Gastrocnemius medialis (tissue), 4 donors: ENCODE results near the gene UNC5C. TPM values are rescaled to one million over a fixed set of nuclear protein-coding genes. Genes with fewer than 3 reads are reported as not detected.

Experiments used
- ATAC-seq, 2 donors: fragments of 150-250 bp; one replicate each; pipeline ENCODE4 v1.9.1; 2016
- DNase-seq, 2 donors: peaks; one replicate each; pipeline ENCODE4 v3.0.0-alpha.2; 2019
- H3K27ac ChIP-seq, 4 donors: fragments of 200-600 bp; sonication (generic); 1 replicate in 1 of 4; 2 replicates in 3 of 4; pipeline ENCODE4 v1.5.1; 2016 to 2018; ENCODE audit warnings: mild to moderate bottlenecking in 2 of 4, moderate library complexity in 1 of 4
- H3K27me3 ChIP-seq, 3 donors: fragments of 200-600 bp; sonication (generic) in 2 of 3; 1 replicate in 1 of 3; 2 replicates in 2 of 3; pipeline versions ENCODE4 v1.5.1 to v1.6.0; 2016 to 2019; ENCODE audit warnings: mild to moderate bottlenecking in 1 of 3, moderate library complexity in 1 of 3
- H3K36me3 ChIP-seq, 2 donors: fragments of 200-600 bp; sonication (generic) in 1 of 2; one replicate each; pipeline ENCODE4 v1.5.1; 2017 to 2018
- H3K4me1 ChIP-seq, 2 donors: fragments of 200-600 bp; sonication (generic) in 1 of 2; one replicate each; pipeline ENCODE4 v1.5.1; 2016 to 2017; ENCODE audit warnings: mild to moderate bottlenecking in 2 of 2
- H3K4me3 ChIP-seq, 4 donors: fragments of 200-600 bp; sonication (generic) in 3 of 4; 1 replicate in 1 of 4; 2 replicates in 3 of 4; pipeline ENCODE4 v1.5.1; 2016 to 2019; ENCODE audit warnings: mild to moderate bottlenecking in 2 of 4
- H3K9me3 ChIP-seq, 3 donors: fragments of 200-600 bp; sonication (generic) in 2 of 3; 1 replicate in 1 of 3; 2 replicates in 2 of 3; pipeline ENCODE4 v1.5.1; 2016 to 2019
- CTCF ChIP-seq, 5 experiments: fragments of 450-650 bp in 3 of 5; fragments of 200-600 bp in 2 of 5; sonication (generic) in 2 of 5; IDR thresholded peaks in 4 of 5; conservative IDR thresholded peaks in 1 of 5; 1 replicate in 4 of 5; 2 replicates in 1 of 5; pipeline ENCODE4 v1.5.1; 2016 to 2019; ENCODE audit warnings: antibody characterized with exemption in 5 of 5, mild to moderate bottlenecking in 3 of 5, moderate library complexity in 3 of 5
- POLR2A ChIP-seq, 2 donors: fragments of 450-650 bp; IDR thresholded peaks; one replicate each; pipeline ENCODE4 v1.6.1; 2017; ENCODE audit warnings: antibody characterized with exemption in 2 of 2, mild to moderate bottlenecking in 2 of 2, moderate library complexity in 2 of 2
- in situ Hi-C, 4 donors: fragments of 200-750 bp; cut with MboI; loops; one replicate each; pipeline versions ENCODE4 v1.15.0 to v1.8.0; 2017; ENCODE audit warnings: low sequenced_read_pairs in 4 of 4
- intact Hi-C: fragments of 100-400 bp; cut with DNase I; formaldehyde crosslinking; loops from one replicate; pipeline ENCODE4 v1.15.1; 2023; ENCODE audit warnings: low total_unique reads
- total RNA-seq, 4 donors: library from RNA; depleted of rRNA; stranded (reverse); fragments of >200 nt; gene quantifications; one replicate each; pipeline versions ENCODE4 v1.1.0 to v1.2.3, GENCODE V29; 2016

The UNC5C gene
- total RNA-seq, 4 donors from 2014 or later, result 0.07 to 0.33 (median 0.23) TPM; not detected in 1

- H3K4me1 ChIP-seq, result no peaks in the 10 kb centered on the region
- intact Hi-C loops, result no loop called here
These were observed 391.2 kb downstream of the UNC5C start for GRCh38 chr4:95157596-95157995.

GRCh38 chr4:95156452-95156765 lies 392.4 kb downstream of the UNC5C start:
- no peak overlapping the region for H3K27ac ChIP-seq
- H3K27me3 ChIP-seq, result no peaks in the 10 kb centered on the region
- no peaks in the 10 kb centered on the region for H3K36me3 ChIP-seq
- in situ Hi-C loops, result no loop called here
- no peak overlapping the region for H3K4me3 ChIP-seq
- DNase-seq (no peak), ATAC-seq (no peak)
- intact Hi-C loops, result no loop called here
- no peak for TF ChIP-seq CTCF (IDR thresholded peaks at IDR 0.05 in 4 of 5, conservative IDR thresholded peaks at IDR 0.05 in 1 of 5)
- no peak for TF ChIP-seq POLR2A (IDR thresholded peaks at IDR 0.05)
- no peaks in the 10 kb centered on the region for H3K9me3 ChIP-seq
- H3K4me1 ChIP-seq, result no peaks in the 10 kb centered on the region

More at GRCh38 chr4:95157596-95157995, 391.2 kb downstream of the UNC5C start:
- DNase-seq (no peak), ATAC-seq (no peak)
- no peak overlapping the region for H3K27ac ChIP-seq
- no peaks in the 10 kb centered on the region for H3K27me3 ChIP-seq
- H3K4me3 ChIP-seq, result no peak overlapping the region
- no peaks in the 10 kb centered on the region for H3K36me3 ChIP-seq
- in situ Hi-C loops, result no loop called here
- TF ChIP-seq CTCF (IDR thresholded peaks at IDR 0.05 in 4 of 5, conservative IDR thresholded peaks at IDR 0.05 in 1 of 5) (no peak), POLR2A (IDR thresholded peaks at IDR 0.05) (no peak)
- no peaks in the 10 kb centered on the region for H3K9me3 ChIP-seq

DNA sequence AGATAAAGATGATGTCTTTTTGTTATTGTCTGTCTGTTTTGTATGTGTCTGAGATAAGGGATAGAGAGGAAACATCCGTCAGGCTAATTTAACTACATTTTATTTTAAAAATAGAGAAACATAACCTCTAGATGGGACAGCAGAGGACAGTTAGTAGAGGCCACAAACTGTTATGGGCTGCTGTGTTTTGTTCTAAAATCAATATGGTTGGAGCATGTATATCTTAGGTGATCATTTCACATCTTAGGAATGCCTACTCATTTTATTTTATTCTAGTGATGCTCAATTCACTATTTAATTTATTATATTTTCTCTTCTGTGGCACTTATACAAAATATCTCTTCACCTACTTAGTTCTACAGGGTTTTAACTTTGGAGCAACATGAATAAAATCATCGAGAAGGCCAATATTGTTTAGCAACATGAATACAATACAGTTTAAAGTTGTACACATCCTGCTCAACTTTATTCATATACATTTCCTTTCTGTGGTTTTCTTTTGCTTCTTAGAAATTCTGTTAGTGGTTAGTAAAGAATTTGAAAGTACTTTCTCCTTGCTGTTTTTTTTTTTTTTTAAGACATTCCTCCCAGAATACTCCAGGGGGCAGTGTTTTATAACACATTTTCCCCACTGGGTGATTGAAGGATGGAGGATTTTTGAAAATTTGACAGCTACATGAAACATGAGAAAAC lies 392.9 kb downstream of the UNC5C start:
- Histone ChIP-seq H3K36me3 (no peaks in the 10 kb centered on the region), H3K4me1 (no peaks in the 10 kb centered on the region), H3K27ac (no peak overlapping the region), H3K4me3 (no peak overlapping the region), H3K27me3 (no peaks in the 10 kb centered on the region), H3K9me3 (no peaks in the 10 kb centered on the region)
- intact Hi-C loops, result no loop called here
- TF ChIP-seq CTCF (IDR thresholded peaks at IDR 0.05 in 4 of 5, conservative IDR thresholded peaks at IDR 0.05 in 1 of 5), result peak in 1 of 5 experiments; percentile 38
- no peak for TF ChIP-seq POLR2A (IDR thresholded peaks at IDR 0.05)
- no peak for DNase-seq
- in situ Hi-C loops, result no loop called here
- ATAC-seq, result peak in 1 of 2 donors; percentile 41

- in situ Hi-C loops, result no loop called here
- Histone ChIP-seq H3K36me3 (no peaks in the 10 kb centered on the region), H3K4me1 (no peaks in the 10 kb centered on the region), H3K9me3 (no peaks in the 10 kb centered on the region), H3K27ac (no peak overlapping the region), H3K27me3 (no peaks in the 10 kb centered on the region), H3K4me3 (no peak overlapping the region)
- TF ChIP-seq POLR2A (IDR thresholded peaks at IDR 0.05) (no peak), CTCF (IDR thresholded peaks at IDR 0.05 in 4 of 5, conservative IDR thresholded peaks at IDR 0.05 in 1 of 5) (no peak)
- ATAC-seq (no peak), DNase-seq (no peak)
- intact Hi-C loops, result no loop called here
These were observed 395.6 kb downstream of the UNC5C start for GRCh38 chr4:95153182-95153581.

GRCh38 chr4:95151255-95151654 lies 397.5 kb downstream of the UNC5C start:
- Histone ChIP-seq H3K4me1 (no peaks in the 10 kb centered on the region), H3K27ac (no peak overlapping the region), H3K9me3 (no peaks in the 10 kb centered on the region), H3K4me3 (no peak overlapping the region), H3K36me3 (no peaks in the 10 kb centered on the region), H3K27me3 (no peaks in the 10 kb centered on the region)
- intact Hi-C loops, result no loop called here
- no peak for ATAC-seq
- TF ChIP-seq POLR2A (IDR thresholded peaks at IDR 0.05), result no peak
- no peak for TF ChIP-seq CTCF (IDR thresholded peaks at IDR 0.05 in 4 of 5, conservative IDR thresholded peaks at IDR 0.05 in 1 of 5)
- DNase-seq, result no peak
- in situ Hi-C loops, result no loop called here
